Muscle of back (tissue), 11 donors: ENCODE results near the gene SFXN5. TPM values are rescaled to one million over a fixed set of nuclear protein-coding genes. Genes with fewer than 3 reads are reported as not detected.

ENCODE experiments used
- DNase-seq, 3 donors: peaks; one replicate each; pipeline versions ENCODE4 v3.0.0 to v3.0.0-alpha.2; 2013
- polyA plus RNA-seq, 10 donors: library from polyadenylated mRNA; unstranded; fragments of 120-200 nt; gene quantifications; one replicate each; pipeline ENCODE4 v1.2.1, GENCODE V29; 2013; ENCODE audit not compliant: insufficient read length in 10 of 10

Gene SFXN5
- polyA plus RNA-seq, 10 donors: 4.8 to 7.8 (median 6.3) TPM

GRCh38 chr2:73021371-73022010, 50.0 kb downstream of the SFXN5 start:
- DNase-seq: no peak

- DNase-seq: peak in 1 of 3 donors; percentile 35
These were observed 50.7 kb downstream of the SFXN5 start for GRCh38 chr2:73020657-73021370.

GRCh38 chr2:73020306-73020656, 51.2 kb downstream of the SFXN5 start:
- no peak for DNase-seq

GRCh38 chr2:73018188-73018825, 53.2 kb downstream of the SFXN5 start:
- DNase-seq: no peak

GRCh38 chr2:73013936-73014335, 57.6 kb downstream of the SFXN5 start:
- DNase-seq: no peak

GRCh38 chr2:73009177-73009839, 62.2 kb downstream of the SFXN5 start:
- no peak for DNase-seq

GRCh38 chr2:73008766-73009135, 62.8 kb downstream of the SFXN5 start:
- no peak for DNase-seq

- no peak for DNase-seq
These were observed 63.3 kb downstream of the SFXN5 start for GRCh38 chr2:73007991-73008765.

- DNase-seq: no peak
These were observed 64.4 kb downstream of the SFXN5 start for GRCh38 chr2:73006969-73007710.

- no peak for DNase-seq
These were observed 66.5 kb downstream of the SFXN5 start for GRCh38 chr2:73004889-73005596.

- DNase-seq: no peak
These were observed 67.0 kb downstream of the SFXN5 start for GRCh38 chr2:73004466-73004865.

- DNase-seq: no peak
These were observed 68.5 kb downstream of the SFXN5 start for GRCh38 chr2:73003027-73003426.

GRCh38 chr2:73000808-73001570, 70.5 kb downstream of the SFXN5 start:
- no peak for DNase-seq

- no peak for DNase-seq
These were observed 71.5 kb downstream of the SFXN5 start for GRCh38 chr2:72999729-73000725.

- DNase-seq: no peak
These were observed 72.8 kb downstream of the SFXN5 start for GRCh38 chr2:72998724-72999123.

- no peak for DNase-seq
These were observed 73.3 kb downstream of the SFXN5 start for GRCh38 chr2:72998234-72998651.

- DNase-seq: no peak
These were observed 75.4 kb downstream of the SFXN5 start for GRCh38 chr2:72996117-72996502.

GRCh38 chr2:72995430-72996116, 75.9 kb downstream of the SFXN5 start:
- DNase-seq: no peak
